ENCODE results near the gene KRT5. TPM values are rescaled to one million over a fixed set of nuclear protein-coding genes. Genes with fewer than 3 reads are reported as not detected.

The KRT5 gene
- total and polyA plus RNA-seq, 2 donors (not counting 3 experiments of a cell fraction or from before 2014, with no cell fraction given): 0.32 to 0.86 TPM

DNA sequence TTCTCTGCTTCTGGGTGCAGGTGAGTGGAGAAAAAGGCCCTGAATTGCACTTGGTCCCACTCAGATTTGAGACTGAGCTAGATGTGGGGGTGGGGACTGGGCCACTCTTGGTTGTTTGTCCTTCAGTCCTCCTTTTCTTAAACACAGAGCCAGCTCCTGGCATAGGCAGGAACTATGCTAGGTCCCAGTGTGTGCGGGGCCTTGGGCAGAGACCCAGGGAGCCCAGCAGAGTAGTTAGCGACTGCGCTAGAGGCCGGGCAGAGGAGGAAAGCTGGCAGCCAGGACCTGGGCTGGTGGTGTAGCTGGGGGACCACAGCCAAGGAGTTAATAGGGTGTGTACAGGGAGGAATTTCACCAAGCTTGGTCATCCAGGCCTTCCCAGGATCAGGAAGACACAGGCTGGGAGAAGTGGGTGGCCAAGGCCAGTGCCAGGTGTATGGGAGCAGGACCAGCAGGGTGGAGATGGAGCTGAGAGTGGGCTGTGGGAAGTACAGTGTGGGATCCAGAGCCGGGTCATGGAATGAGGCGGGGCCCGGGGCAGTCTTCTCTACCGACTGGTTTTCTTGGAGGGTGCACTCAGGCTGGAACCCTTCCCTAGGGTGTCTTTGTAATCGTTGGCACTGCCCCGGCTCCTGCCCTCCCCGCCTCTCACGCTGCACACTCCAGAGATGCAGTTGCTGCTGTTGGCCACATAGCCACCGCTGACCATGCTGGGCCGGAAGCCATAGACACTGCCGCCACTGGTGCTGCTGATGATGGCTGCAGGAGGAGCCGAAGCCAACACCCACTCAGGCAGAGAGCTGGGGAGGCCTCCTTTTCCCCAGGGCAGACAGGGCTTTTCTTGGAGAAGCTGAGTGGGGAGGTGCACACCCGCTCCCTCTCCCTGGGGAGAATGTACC lies 24.0 kb upstream of the KRT5 start:
- Histone ChIP-seq H3K4me2 (ENCODE audit: insufficient read depth, low read length) (no peak overlapping the region), H3K27ac (ENCODE audit: insufficient read depth, low read depth, low read length) (no peak overlapping the region), H3K4me1 (ENCODE audit: control insufficient read depth, extremely low read depth, insufficient read depth, low read length) (no peaks in the 10 kb centered on the region), H3K27me3 (ENCODE audit: control insufficient read depth in 2 of 2, insufficient read depth in 2 of 2, low read length in 2 of 2) (no peaks in the 10 kb centered on the region), H4K20me1 (replicated peaks; ENCODE audit: control insufficient read depth, extremely low read depth, insufficient read depth, low read length) (no peaks in the 10 kb centered on the region), H3K4me3 (replicated peaks in 1 of 3; ENCODE audit: insufficient read depth in 1 of 3, low read depth in 1 of 3, low read length in 3 of 3) (no peak overlapping the region), H3K36me3 (ENCODE audit: control insufficient read depth in 2 of 2, extremely low read depth in 1 of 2, insufficient read depth in 2 of 2, low read length in 2 of 2) (no peaks in the 10 kb centered on the region), H2AFZ (ENCODE audit: low read depth, low read length) (no peak overlapping the region), H3K9me3 (replicated peaks; ENCODE audit: control insufficient read depth, insufficient read depth, low read length) (no peaks in the 10 kb centered on the region), H3K9me1 (replicated peaks; ENCODE audit: control insufficient read depth, extremely low read depth, insufficient read depth, low read length) (no peaks in the 10 kb centered on the region), H3K79me2 (ENCODE audit: control insufficient read depth, insufficient read depth, low read length) (no peaks in the 10 kb centered on the region), H3K9ac (replicated peaks; ENCODE audit: extremely low read depth, insufficient read depth, low read length) (no peak overlapping the region)
- FAIRE-seq: no peak
- dilution Hi-C loops (cut with MboI; ENCODE audit: extremely low pct_ligation_motif_present, low sequenced_read_pairs): no loop called here
- intact Hi-C loops (cut with micrococcal nuclease): no loop called here
- DNase-seq (ENCODE audit: low read depth, low spot score): no peak
- ChIA-PET POLR2A (no interaction called here), CTCF (interaction anchor here (1.0 kb wide), 1 partner anchor 172 kb away, joined by 3 read pairs; no protein-coding TSS in a partner anchor)
- no TSS peak for BruUV-seq (replicated peaks)
- TF ChIP-seq, protein P1, sequence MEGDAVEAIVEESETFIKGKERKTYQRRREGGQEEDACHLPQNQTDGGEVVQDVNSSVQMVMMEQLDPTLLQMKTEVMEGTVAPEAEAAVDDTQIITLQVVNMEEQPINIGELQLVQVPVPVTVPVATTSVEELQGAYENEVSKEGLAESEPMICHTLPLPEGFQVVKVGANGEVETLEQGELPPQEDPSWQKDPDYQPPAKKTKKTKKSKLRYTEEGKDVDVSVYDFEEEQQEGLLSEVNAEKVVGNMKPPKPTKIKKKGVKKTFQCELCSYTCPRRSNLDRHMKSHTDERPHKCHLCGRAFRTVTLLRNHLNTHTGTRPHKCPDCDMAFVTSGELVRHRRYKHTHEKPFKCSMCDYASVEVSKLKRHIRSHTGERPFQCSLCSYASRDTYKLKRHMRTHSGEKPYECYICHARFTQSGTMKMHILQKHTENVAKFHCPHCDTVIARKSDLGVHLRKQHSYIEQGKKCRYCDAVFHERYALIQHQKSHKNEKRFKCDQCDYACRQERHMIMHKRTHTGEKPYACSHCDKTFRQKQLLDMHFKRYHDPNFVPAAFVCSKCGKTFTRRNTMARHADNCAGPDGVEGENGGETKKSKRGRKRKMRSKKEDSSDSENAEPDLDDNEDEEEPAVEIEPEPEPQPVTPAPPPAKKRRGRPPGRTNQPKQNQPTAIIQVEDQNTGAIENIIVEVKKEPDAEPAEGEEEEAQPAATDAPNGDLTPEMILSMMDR (IDR thresholded peaks at IDR 0.05; ENCODE audit: extremely low read depth in 1 of 2, insufficient read depth in 1 of 2, low read depth in 1 of 2, low read length in 2 of 2): no peak
- TF ChIP-seq EZH2 (IDR thresholded peaks at IDR 0.05; ENCODE audit: borderline replicate concordance, low read depth, low read length, severe bottlenecking) (no peak), POLR2A (IDR thresholded peaks at IDR 0.05; ENCODE audit: low read depth, low read length) (no peak), POLR2AphosphoS5 (IDR thresholded peaks at IDR 0.05; ENCODE audit: insufficient read depth, low read depth, low read length) (no peak), MYC (IDR thresholded peaks at IDR 0.05; ENCODE audit: low read depth, low read length) (no peak), JUN (IDR thresholded peaks at IDR 0.05; ENCODE audit: borderline replicate concordance, insufficient read depth, insufficient read length, low read depth) (no peak), GATA2 (IDR thresholded peaks at IDR 0.05; ENCODE audit: insufficient read depth, insufficient read length, low read depth, low read length) (no peak), FOS (IDR thresholded peaks at IDR 0.05; ENCODE audit: borderline replicate concordance, insufficient read depth, low read length) (no peak)
